GM19043 (cell line): ENCODE data around the gene NRG4.
"Not testable (repeated sequence)": the region's sequence is repeated elsewhere in the genome, so short reads cannot be mapped to it uniquely, and the experiment has no call there.

Experiments used
- ATAC-seq: cut with Tn5 transposase; IDR thresholded peaks from one replicate; pipeline ENCODE4 v1.9.1; 2021; ENCODE audit warnings: low read depth; ENCODE audit not compliant: unreplicated experiment

The NRG4 gene

DNA sequence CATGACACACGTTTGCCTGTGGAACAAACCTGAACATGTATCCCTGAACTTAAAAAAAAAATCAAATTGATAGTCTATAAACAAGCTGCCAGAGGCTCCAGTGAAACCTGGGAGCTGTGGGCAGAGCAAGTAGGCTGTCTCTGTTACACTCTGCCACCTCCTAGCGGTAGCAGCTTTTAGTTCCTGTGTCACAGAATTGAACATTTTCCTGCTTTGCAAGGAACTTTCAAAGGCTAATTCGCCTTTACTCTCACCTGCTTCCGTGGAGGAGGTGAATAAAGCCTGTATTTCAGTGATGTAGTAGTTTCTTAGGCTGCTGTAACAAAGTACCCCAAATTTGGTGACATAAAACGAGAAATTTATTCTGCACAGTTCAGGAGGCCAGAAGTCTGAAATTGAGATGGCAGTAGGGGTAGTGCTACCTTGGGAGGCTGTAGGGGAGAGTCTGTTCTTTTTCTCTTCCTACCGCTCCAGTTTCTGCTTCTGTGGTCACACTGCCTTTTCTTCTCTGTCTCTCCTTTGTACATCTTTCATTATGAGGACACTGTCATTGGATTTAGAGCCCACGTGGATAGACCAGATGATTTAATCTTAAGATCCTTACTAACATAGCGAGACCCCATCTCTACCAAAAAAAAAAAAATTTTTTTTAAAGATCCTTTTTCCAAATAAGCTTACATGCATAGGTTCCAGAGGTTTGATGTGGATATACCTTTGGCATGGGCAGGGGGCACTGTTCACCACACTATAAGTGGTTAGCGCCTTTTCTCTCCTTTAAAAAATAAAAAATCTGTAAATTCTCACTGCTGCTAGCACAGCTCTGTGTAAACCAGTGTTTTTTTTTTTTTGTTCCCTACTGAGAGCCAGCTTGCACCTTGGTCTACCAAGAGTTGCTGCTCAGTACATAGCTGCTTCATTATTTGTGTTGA lies 83.3 kb downstream of the NRG4 start:
- no peak for ATAC-seq

DNA sequence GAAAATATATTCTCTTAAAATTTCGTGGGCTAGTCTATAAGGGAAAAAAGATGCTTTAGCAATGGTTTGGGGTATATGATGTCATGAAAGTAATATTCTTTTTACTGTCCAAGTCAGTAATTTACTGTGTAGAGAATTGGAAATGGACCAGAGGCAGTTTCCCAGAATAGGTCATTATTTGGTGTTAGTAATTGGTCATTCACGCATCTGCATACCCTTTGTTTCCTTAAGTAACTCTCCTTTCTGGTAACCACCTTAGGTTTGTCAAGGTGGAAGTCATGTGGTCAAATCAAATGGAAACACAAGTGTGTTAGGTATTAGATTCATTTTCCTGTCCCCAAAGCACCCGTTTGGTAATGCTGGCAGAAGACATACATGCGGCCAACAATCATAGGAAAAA lies 84.6 kb downstream of the NRG4 start:
- ATAC-seq = no peak

DNA sequence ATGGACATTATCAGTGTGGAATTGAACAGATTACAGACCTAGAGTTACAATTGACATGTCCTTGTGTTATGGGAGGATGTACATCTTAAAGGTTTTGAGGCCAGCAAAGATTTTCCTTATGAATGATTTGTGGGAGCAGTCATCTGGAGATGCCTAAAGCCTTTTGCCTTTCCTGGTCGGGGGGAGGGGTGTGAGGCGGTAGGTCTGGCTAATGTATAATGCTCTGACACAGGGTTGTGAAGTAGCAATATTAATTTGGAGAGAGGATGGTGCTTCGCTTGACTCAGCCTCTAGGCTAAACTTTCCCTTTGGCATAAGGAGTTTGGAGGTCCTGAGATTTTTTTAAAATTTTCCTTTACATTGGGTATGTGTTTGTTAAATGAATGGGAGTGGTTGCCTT lies 85.3 kb downstream of the NRG4 start:
- no peak for ATAC-seq

DNA sequence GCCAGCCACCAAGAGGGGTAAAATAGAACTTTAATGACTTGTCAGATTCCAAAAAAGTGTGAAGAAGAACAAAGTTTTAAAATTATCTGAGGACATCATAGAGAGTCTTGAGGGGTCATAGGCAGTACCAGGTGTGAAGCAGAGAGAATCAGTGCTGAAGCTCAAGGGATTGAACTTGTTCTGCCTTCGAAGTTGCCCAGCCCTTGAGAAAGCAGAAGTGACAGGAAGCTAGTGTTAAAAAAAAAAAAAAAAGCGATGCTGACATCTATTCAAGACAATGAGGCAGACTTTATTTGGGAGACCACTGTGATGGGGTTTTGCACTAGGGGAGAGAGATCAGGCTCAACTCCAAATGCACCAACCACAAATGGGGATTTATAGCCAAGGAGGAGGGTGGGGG lies 86.8 kb downstream of the NRG4 start:
- ATAC-seq = no peak

DNA sequence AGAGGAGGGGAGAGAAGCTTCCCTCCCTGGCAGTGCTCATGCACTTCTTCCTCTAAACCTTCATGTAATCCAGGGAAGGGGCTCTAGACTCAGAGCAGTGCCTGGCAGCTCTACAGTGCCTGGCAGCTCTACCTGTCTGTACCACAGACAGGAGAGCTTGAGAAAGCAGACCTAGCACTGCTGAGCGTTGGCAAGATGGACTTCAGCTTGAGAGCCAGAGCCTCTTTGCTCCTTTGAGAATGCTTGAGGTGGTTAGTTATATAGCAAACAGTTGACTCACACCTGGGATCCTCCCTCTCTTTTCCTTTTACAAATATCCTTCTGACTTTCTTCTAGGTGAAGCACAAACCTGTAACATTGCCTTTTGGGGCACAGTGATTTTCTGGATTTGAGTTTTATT lies 87.6 kb downstream of the NRG4 start:
- no peak for ATAC-seq

DNA sequence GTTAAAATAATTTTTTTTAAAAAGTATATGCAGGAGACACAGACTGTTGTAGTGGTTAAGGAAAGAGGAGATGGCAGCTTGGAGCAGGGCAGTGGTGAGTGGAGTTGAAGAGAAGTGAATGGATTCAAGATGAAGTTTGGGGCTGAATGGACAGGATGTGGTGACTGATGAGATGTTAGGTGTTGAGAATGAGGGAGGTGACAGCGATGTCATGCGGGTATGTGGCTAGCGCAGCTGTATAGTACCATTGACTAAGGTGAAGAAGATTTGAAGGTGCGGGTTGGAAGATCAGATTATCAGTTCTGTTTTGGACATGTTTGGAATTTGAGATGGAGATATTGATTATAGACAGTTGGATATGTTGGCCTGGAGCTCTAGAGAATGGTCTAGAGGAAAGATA lies 88.5 kb downstream of the NRG4 start:
- no peak for ATAC-seq

DNA sequence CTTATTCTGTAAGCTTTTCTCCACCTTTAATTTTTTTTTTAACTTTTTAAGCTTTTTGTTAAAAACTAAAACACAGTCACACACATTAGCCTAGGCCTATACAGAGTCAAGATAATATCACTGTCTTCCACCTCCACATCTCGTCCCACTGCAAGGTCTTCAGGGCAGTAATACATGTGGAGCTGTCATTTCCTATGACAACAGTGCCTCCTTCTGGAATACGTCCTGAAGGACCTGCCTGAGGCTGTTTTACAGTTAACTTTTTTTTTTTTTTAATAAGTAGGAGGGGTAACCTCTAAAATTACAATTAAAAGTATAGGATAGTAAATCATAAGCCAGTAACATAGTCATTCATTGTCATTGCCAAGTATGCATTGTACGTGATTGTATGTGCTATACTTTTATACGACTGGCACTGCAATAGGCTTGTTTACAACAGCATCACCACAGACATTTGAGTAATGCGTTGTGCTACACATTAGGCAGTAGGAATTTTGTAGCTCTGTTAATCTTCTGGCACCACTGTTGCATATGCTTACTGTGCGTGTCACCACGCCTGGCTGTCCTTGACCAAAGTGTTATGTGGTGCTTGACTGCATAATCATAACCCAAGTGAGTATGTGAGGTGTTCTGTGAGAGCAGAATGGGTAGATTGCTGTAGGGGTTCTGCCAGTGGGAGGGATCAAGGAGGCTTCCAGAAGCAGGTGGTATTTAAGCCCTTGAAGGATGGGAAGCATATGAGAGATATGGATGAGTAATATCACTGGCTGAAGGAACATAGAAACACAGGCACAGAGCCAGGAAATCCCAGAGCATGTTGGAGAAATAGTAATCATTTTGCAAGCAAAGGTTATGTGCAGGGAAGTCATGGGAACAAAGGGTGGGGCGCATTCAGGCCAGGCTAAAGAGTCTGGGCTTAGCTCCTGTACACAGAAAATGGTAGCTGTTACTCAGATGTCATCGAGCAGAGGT lies 90.2 kb downstream of the NRG4 start:
- ATAC-seq = no peak

DNA sequence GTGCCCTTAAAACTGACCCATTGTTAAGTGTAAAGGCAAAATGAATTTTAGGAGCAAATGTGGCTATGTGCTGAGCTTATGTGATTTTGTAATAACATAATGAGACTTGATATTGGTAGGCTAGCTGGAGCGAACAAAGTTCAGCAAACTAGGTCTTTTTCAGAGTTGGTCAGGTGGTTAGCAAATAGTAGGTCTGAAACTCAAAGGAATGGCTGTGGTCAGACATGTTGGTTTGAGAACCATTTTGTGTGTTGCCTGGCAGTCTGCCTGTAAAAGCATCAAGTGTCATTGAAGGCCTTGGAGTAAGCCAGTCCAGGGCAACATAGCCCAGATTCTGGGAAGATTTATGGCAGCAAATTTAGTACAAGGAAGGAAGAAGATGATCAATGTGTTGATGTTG lies 92.1 kb downstream of the NRG4 start:
- ATAC-seq = no peak

DNA sequence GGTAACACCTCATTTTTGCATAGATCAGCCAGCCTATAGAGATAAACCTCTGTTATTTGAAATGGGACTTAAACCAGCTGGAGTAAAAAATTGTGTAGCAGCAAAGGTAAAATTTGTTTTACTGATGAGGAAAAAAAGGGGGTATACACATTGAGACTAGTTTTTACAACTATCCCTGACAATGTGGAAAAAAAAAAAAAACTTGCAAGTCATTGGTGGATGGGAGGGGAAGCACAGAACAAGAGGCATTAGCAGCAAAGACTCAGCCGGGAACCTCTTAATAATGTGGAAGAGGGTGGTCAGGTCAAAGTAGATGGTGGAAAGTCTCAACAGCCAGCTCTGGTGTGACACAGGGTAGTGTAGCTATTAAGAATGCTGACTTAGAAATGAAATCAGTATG lies 94.1 kb downstream of the NRG4 start:
- no peak for ATAC-seq

DNA sequence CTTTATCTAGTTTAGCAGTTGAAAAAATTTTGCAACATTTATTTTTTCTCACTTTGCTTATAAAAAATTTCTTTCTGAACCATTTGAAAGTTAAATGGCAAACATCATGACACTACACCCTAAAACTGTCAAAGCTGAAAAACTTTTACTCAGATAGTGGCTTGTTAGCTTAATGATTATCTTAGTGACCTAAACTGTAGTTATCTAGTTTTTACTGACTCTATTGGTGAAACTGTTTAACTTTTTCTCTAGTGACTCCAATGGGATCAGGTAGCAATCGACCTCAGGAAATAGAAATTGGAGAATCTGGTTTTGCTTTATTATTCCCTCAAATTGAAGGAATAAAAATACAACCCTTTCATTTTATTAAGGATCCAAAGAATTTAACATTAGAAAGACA lies 95.2 kb downstream of the NRG4 start:
- ATAC-seq = no peak

DNA sequence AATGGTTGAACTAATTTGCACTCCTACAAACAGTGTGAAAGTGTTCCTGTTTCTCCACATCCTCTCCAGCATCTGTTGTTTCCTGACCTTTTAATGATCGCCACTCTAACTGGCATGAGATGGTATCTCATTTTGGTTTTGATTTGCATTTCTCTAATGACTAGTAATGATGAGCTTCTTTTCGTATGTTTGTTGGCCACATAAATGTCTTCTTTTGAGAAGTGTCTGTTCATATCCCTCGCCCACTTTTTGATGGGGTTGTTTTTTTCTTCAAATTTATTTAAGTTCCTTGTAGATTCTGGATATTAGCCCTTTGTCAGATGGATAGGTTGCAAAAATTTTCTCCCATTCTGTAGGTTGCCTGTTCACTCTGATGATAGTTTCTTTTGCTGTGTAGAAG lies 101.9 kb downstream of the NRG4 start:
- ATAC-seq = not testable (repeated sequence)

DNA sequence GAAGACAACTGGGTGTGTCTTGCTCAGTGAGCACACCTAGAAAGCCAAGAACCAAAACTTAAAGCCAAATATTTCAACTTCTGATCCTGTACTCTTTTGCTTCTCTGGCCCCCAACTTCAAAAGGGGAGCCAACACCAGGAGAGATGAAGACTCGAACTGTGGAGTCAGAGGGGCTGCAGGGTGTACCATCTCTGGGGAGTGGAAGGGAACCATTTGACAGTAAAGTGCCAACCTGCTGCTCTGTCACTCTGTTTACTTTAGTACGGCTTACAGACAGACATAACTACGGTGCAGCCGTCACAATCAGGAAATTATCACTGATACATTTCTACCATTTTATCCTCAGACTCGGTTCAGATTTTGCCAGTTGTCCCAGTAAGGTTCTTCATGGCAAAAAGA lies 107.0 kb downstream of the NRG4 start:
- ATAC-seq = no peak

DNA sequence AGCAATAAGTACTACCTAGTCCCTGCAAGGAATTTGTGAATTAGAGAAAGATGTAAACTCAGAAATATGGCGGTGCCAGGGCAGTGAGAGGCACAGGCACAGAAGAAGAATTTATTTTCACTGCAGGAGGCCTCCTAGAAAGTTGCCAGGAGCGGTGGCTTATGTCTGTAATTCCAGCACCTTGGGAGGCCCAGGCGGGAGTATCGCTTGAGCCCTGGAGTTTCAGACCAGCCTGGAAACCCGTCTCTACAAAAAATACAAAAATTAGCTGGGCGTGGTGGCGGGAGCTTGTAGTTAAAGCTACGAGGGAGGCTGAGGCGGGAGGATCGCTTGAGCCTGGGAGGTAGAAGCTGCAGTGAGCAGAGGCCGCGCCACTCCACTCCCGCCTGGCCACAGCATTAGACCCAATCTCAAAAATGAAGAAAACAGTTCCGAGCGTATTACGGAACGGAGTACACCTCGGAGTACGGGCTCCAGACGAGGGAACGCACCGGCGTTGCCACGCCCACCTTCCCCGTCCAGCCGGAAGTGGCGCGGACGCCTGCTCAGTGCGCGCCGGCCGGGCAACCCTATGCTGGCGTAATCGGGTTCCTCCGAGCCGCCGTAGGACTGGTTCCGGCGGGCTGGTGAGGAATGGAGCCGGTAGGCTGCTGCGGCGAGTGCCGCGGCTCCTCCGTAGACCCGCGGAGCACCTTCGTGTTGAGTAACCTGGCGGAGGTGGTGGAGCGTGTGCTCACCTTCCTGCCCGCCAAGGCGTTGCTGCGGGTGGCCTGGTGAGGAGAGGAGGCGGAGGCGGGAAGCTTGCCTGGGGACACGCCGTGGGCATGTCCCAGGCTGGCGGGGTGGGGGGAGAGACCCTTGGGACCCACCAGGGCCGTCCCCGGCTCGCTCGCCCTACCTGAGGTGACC lies 108.6 kb downstream of the NRG4 start, which contains the start of gene FBXO22:
TSS of gene FBXO22 (plus strand) at position 548 of the 909 bp plus-strand sequence. CDS start at position 634, 86 bp downstream.
- peak; percentile 94 for ATAC-seq

DNA sequence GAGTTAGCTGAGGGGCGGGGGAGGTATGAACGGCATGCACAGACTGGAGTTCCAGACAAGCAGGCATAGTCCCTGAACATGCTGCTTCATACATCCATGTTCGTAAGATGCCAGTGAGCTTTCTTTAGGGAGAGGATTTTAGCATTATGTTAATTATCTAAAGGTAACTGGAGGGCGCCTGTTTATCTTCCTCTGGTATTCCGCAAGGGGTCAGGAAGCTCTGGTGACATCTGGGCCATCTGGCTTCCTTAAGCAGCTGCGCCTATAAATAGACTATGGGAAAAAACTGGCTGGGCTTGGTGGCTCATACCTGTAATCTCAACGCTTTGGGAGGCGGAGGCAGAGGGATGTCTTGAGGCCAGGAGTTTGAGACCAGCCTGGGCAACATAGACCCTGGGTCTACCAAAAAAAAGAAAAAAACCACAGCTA lies 110.1 kb downstream of the NRG4 start:
- ATAC-seq = no peak

DNA sequence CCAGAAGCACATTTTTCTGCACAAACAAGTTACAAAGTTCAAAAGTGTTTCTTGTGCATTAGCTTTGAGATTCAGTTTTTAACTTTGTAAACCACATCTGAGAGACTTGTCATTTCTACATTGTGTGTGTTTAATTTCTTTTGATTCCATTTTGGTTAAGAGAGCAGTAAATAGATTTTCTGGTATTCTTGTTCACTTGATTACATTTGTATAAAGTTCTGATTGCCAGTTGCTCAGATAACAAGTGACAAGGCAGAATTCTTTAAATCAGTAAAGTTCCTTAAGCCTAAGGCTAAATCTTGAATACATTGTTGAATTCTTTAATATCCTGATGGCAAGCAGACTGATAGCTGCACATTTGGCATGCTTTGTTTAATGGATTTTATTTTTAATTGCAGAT lies 111.6 kb downstream of the NRG4 start:
- no peak for ATAC-seq

DNA sequence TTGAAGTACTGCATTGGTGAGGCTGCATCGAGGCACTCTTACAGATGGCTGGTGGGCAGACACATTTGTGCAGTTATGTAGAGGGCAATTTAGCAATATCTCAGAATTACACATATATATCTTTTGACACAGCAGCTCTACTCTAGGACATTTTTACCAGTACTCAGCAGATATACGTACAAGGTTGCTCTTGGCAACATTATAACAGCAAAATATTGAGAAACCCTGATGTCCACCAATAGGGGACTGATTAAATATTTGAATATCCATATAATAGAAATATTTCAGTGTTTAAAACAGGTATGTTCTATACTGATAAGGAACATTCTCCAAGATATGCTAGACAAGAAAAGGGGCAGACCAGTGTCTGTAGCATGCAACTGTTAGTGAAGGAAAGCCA lies 116.5 kb downstream of the NRG4 start:
- ATAC-seq = no peak

DNA sequence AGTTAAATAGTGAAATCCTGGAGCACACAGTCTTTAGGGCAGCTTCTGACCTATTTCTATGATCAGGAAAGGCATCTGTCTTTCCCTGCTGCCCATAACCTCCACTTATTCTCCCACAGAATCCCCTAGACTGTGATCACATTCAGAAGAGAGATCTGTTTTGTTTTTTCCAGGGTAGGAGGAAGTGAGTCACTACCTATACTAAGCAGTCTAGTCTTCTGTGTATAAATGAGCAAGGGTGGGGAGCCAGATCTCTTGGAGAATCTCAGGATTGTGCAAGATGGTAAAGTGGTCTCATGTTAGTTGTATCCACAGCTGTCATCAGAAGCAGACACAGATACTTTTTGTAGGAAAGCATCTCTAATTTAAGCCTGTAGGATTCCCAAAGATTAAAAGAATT lies 120.3 kb downstream of the NRG4 start:
- no peak for ATAC-seq
